ENCODE results near the gene GABBR2. TPM values are rescaled to one million over a fixed set of nuclear protein-coding genes. Genes with fewer than 3 reads are reported as not detected.

Gene GABBR2
- polyA plus RNA-seq, 1 of the 3 experiments (the other 2 are of a cell fraction) = not detected

DNA sequence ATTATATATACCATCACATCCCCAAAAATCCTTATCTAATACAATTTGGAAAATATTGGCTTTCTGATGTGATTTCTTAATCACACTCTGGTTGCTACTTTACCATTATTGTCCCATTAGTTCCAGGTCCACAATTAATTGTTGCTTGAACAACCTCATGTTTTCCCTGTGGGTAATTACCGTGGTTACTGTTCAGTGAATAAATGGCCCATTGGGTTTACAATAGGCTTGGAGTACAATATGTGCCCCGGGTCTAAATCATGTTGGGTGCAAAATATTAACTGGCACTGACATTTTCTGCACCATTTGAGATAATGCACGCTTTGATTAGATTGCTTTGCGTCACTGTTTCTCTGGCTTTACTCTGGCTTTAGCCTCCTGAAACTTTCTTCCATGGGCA, 163.7 kb downstream of the GABBR2 start:
- H3K9me2 ChIP-seq = no peaks in the 10 kb centered on the region
- no peak overlapping the region for H2AFZ ChIP-seq (ENCODE audit: low read depth)
- no peaks in the 10 kb centered on the region for H3K79me2 ChIP-seq (ENCODE audit: insufficient read depth)
- no peak for DNase-seq
- no peaks in the 10 kb centered on the region for H3K9me3 ChIP-seq
- no peak overlapping the region for H3K4me2 ChIP-seq
- ChIA-PET POLR2A (no interaction called here), CTCF (interaction anchor here (0.6 kb wide), 1 partner anchor 22 kb away, joined by 3 read pairs; no protein-coding TSS in a partner anchor)
- H3K36me3 ChIP-seq (replicated peaks in 1 of 2; ENCODE audit: control insufficient read depth in 1 of 2, insufficient read depth in 2 of 2, low read length in 1 of 2) = no peaks in the 10 kb centered on the region
- H3K4me1 ChIP-seq (ENCODE audit: control insufficient read depth in 1 of 2, insufficient read depth in 2 of 2, low read depth in 1 of 2, low read length in 1 of 2) = no peaks in the 10 kb centered on the region; a peak in 1 of 4 replicates
- no peaks in the 10 kb centered on the region for H3F3A ChIP-seq (replicated peaks; ENCODE audit: insufficient read depth)
- H4K20me1 ChIP-seq (ENCODE audit: insufficient read depth) = no peaks in the 10 kb centered on the region
- 28% methylated on average over 4 of the region's 4 CpGs for WGBS (ENCODE audit: low lambda C conversion rate)
- no peak overlapping the region for H3K27ac ChIP-seq (ENCODE audit: low read depth in 2 of 2, low read length in 1 of 2)
- no peak overlapping the region for H3K9ac ChIP-seq
- no peak overlapping the region for H3K4me3 ChIP-seq (ENCODE audit: low read depth in 2 of 2, low read length in 1 of 2)
- TF ChIP-seq GATA2 (CRISPR knock-in tag; IDR thresholded peaks at IDR 0.05) = no peak
- TF ChIP-seq, protein P1, sequence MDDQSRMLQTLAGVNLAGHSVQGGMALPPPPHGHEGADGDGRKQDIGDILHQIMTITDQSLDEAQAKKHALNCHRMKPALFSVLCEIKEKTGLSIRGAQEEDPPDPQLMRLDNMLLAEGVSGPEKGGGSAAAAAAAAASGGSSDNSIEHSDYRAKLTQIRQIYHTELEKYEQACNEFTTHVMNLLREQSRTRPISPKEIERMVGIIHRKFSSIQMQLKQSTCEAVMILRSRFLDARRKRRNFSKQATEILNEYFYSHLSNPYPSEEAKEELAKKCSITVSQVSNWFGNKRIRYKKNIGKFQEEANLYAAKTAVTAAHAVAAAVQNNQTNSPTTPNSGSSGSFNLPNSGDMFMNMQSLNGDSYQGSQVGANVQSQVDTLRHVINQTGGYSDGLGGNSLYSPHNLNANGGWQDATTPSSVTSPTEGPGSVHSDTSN (IDR thresholded peaks at IDR 0.05) = no peak
- no peak for TF ChIP-seq FOSL2 (IDR thresholded peaks at IDR 0.05; ENCODE audit: borderline replicate concordance, low read depth)
- TF ChIP-seq ZBTB33 (IDR thresholded peaks at IDR 0.05; ENCODE audit: borderline replicate concordance, low read depth) = no peak
- no peak for TF ChIP-seq EP300 (IDR thresholded peaks at IDR 0.05; ENCODE audit: borderline replicate concordance in 1 of 2, low read depth in 1 of 2, low read length in 1 of 2)
- no peak for TF ChIP-seq YY1 (IDR thresholded peaks at IDR 0.05; ENCODE audit: low read depth)
- TF ChIP-seq JUND (IDR thresholded peaks at IDR 0.05) = no peak
- TF ChIP-seq POLR2AphosphoS5 (IDR thresholded peaks at IDR 0.05; ENCODE audit: low read depth, low read length) = no peak
- no peak for TF ChIP-seq TCF12 (IDR thresholded peaks at IDR 0.05)
- no peak for TF ChIP-seq FOXM1 (IDR thresholded peaks at IDR 0.05; ENCODE audit: low read depth)
- no peaks in the 10 kb centered on the region for H3K27me3 ChIP-seq (ENCODE audit: insufficient read depth)

GRCh38 chr9:98541684-98542230, 167.0 kb downstream of the GABBR2 start:
- Histone ChIP-seq H3K9me2 (no peaks in the 10 kb centered on the region), H3K9ac (no peak overlapping the region), H3K79me2 (ENCODE audit: insufficient read depth) (no peaks in the 10 kb centered on the region), H3K36me3 (replicated peaks in 1 of 2; ENCODE audit: control insufficient read depth in 1 of 2, insufficient read depth in 2 of 2, low read length in 1 of 2) (no peaks in the 10 kb centered on the region), H4K20me1 (ENCODE audit: insufficient read depth) (no peaks in the 10 kb centered on the region), H3F3A (replicated peaks; ENCODE audit: insufficient read depth) (no peaks in the 10 kb centered on the region), H2AFZ (ENCODE audit: low read depth) (no peak overlapping the region), H3K4me1 (ENCODE audit: control insufficient read depth in 1 of 2, insufficient read depth in 2 of 2, low read depth in 1 of 2, low read length in 1 of 2) (peaks cover 0 to 6% of the 10 kb centered on the region in 2 experiments; a peak in 1 of 4 replicates), H3K27me3 (ENCODE audit: insufficient read depth) (no peaks in the 10 kb centered on the region), H3K27ac (ENCODE audit: low read depth in 2 of 2, low read length in 1 of 2) (no peak overlapping the region), H3K4me2 (no peak overlapping the region), H3K9me3 (no peaks in the 10 kb centered on the region), H3K4me3 (ENCODE audit: low read depth in 2 of 2, low read length in 1 of 2) (no peak overlapping the region)
- 82% methylated on average over 16 of the region's 16 CpGs for WGBS (ENCODE audit: low lambda C conversion rate)
- DNase-seq = no peak
- CTCF ChIA-PET = no interaction called here
- TF ChIP-seq MEF2A (IDR thresholded peaks at IDR 0.05; ENCODE audit: borderline replicate concordance, low read depth) = no peak
- no peak for TF ChIP-seq GATA2 (CRISPR knock-in tag; IDR thresholded peaks at IDR 0.05)
- no peak for TF ChIP-seq RCOR1 (IDR thresholded peaks at IDR 0.05; ENCODE audit: low read length)
- TF ChIP-seq MAX (IDR thresholded peaks at IDR 0.05; ENCODE audit: low read depth) = no peak
- TF ChIP-seq RFX5 (IDR thresholded peaks at IDR 0.05; ENCODE audit: low read length) = no peak
- TF ChIP-seq POLR2AphosphoS5 (IDR thresholded peaks at IDR 0.05; ENCODE audit: low read depth, low read length) = no peak
- TF ChIP-seq FOXJ3 (CRISPR knock-in tag; IDR thresholded peaks at IDR 0.05) = no peak
- no peak for TF ChIP-seq MXI1 (IDR thresholded peaks at IDR 0.05; ENCODE audit: low read depth, low read length)
- TF ChIP-seq EP300 (IDR thresholded peaks at IDR 0.05; ENCODE audit: borderline replicate concordance in 1 of 2, low read depth in 1 of 2, low read length in 1 of 2) = no peak
- no peak for TF ChIP-seq USF2 (IDR thresholded peaks at IDR 0.05; ENCODE audit: borderline replicate concordance, low read depth, low read length)
- TF ChIP-seq FOXM1 (IDR thresholded peaks at IDR 0.05; ENCODE audit: low read depth) = no peak
- TF ChIP-seq, protein P2, sequence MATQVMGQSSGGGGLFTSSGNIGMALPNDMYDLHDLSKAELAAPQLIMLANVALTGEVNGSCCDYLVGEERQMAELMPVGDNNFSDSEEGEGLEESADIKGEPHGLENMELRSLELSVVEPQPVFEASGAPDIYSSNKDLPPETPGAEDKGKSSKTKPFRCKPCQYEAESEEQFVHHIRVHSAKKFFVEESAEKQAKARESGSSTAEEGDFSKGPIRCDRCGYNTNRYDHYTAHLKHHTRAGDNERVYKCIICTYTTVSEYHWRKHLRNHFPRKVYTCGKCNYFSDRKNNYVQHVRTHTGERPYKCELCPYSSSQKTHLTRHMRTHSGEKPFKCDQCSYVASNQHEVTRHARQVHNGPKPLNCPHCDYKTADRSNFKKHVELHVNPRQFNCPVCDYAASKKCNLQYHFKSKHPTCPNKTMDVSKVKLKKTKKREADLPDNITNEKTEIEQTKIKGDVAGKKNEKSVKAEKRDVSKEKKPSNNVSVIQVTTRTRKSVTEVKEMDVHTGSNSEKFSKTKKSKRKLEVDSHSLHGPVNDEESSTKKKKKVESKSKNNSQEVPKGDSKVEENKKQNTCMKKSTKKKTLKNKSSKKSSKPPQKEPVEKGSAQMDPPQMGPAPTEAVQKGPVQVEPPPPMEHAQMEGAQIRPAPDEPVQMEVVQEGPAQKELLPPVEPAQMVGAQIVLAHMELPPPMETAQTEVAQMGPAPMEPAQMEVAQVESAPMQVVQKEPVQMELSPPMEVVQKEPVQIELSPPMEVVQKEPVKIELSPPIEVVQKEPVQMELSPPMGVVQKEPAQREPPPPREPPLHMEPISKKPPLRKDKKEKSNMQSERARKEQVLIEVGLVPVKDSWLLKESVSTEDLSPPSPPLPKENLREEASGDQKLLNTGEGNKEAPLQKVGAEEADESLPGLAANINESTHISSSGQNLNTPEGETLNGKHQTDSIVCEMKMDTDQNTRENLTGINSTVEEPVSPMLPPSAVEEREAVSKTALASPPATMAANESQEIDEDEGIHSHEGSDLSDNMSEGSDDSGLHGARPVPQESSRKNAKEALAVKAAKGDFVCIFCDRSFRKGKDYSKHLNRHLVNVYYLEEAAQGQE (IDR thresholded peaks at IDR 0.05; ENCODE audit: low read depth, low read length) = no peak
- POLR2A ChIA-PET = no interaction called here
